PFSK-1 (cell line): ENCODE measurements around the gene C9orf57.

Source experiments
- POLR2AphosphoS5 ChIP-seq: IDR thresholded peaks from 2 replicates; pipeline ENCODE4 v1.6.1; 2012; ENCODE audit warnings: low read depth, mild to moderate bottlenecking, control low read depth, low read length, moderate library complexity
- REST ChIP-seq, 2 experiments: IDR thresholded peaks; 2 replicates each; pipeline versions ENCODE4 v1.6.1 to v1.8.0; 2011 to 2012; ENCODE audit warnings: low read depth in 2 of 2, low read length in 2 of 2, control low read depth in 1 of 2, inconsistent platforms in 1 of 2, mild to moderate bottlenecking in 1 of 2, moderate library complexity in 1 of 2; ENCODE audit not compliant: insufficient read depth in 1 of 2
- SIN3A ChIP-seq: IDR thresholded peaks from 2 replicates; pipeline ENCODE4 v1.6.1; 2012; ENCODE audit warnings: mild to moderate bottlenecking, low read length, moderate library complexity, borderline replicate concordance; ENCODE audit not compliant: insufficient read depth
- TAF1 ChIP-seq: IDR thresholded peaks from 2 replicates; pipeline ENCODE4 v1.6.1; 2012; ENCODE audit warnings: low read length, control low read depth, borderline replicate concordance; ENCODE audit not compliant: insufficient read depth

GRCh38 chr9:72037571-72037970 lies 22.8 kb downstream of the C9orf57 start:
- TF ChIP-seq REST (IDR thresholded peaks at IDR 0.05; ENCODE audit: insufficient read depth in 1 of 2, low read depth in 2 of 2, low read length in 2 of 2) (no peak), TAF1 (no peak), SIN3A (no peak), POLR2AphosphoS5 (no peak)
